GM18517 (cell line): Measurements from ENCODE around the gene UBE2M.

ENCODE experiments used
- ATAC-seq: cut with Tn5 transposase; IDR thresholded peaks from one replicate; pipeline ENCODE4 v1.9.1; 2021; ENCODE audit warnings: mild to moderate bottlenecking, moderate library complexity; ENCODE audit not compliant: unreplicated experiment

Gene UBE2M

DNA sequence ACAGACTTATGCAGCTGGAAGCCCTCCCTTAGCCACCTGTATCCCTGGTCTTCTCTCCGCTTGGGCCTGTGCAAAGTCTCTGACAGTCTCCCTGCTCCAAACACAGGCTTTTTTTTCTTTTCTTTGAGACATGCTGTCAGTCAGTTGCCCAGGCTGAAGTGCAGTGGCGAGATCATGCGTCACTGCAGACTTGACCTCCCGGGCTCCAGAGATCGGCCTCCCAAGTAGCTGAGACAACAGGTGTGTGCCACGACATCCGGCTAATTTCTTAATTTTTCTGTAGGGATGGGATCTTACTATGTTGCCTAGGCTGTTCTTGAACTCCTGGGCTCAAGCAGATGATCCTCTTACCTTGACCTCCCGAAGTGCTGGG is 13.2 kb upstream of the UBE2M start:
- ATAC-seq = no peak

DNA sequence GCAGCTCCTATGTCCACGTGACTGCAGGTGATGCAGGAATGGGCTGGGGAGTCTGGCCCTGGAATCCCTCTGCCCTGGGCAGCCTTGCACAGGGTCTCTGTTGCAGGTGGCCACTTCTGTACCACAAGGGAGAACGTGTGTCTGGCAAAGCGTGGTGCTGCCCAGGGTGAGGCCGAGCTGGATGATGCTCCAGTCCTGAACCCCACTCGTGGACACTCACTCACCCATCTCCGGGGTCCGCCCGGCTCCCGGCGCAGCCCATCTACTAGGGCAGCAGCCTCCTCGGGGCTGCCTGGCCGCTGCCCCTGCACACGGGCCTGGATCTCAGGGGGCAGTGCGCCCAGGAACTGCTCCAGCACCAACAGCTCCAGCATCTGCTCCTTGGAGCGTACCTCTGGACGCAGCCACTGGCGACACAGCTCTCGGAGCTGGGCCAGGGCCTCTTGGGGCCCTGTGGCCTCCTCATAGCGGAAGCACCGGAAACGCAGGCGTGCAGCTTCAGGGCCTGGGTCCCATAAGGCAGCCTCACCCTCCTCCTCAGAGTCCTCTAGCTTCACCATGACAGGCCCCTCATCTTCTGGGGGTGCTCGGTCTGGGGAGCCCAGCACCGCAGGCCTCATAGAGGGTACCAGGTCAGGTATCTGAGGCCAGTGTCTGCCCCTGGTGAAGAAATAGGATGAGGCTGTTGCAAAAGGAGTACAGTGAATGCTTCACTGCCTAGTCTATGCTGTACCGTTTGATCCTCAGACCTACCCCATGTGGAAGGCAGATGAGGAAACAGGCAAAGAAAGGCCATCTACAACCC is 12.6 kb upstream of the UBE2M start:
- no peak for ATAC-seq

DNA sequence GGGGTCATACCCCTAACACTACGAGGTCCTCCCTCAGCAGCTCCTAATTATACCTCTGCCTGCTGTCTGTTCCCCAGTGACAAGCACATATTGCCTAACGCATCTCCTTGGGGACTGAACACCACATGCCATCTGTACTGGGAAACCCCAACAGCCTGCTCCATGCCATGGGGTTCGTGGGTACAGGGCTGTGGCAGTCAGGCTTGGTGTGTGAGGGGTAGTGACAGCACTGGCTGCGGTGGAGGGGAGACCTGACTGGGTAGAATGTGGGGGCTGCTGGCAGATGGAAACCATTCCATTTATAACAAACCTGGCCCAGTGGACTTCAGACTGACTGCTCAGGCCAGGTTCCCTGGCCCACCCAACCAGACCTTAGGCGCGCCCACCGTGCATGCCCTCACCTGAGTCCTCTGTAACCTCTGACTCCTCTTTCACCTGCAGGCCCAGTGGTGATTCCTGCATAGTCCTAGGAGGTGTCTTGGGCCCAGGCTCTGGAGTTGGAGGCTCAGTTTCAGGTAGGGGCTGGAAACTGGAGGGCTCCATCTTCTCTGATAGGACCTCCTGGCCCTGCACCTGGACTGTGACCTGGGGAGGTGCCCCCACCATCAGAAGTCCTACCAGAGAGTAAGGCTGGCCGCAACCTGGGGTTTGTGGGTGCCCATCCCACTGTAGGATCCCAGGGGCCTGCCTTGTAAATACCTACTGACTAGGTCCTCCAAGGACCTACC is 11.7 kb upstream of the UBE2M start:
- ATAC-seq = no peak

DNA sequence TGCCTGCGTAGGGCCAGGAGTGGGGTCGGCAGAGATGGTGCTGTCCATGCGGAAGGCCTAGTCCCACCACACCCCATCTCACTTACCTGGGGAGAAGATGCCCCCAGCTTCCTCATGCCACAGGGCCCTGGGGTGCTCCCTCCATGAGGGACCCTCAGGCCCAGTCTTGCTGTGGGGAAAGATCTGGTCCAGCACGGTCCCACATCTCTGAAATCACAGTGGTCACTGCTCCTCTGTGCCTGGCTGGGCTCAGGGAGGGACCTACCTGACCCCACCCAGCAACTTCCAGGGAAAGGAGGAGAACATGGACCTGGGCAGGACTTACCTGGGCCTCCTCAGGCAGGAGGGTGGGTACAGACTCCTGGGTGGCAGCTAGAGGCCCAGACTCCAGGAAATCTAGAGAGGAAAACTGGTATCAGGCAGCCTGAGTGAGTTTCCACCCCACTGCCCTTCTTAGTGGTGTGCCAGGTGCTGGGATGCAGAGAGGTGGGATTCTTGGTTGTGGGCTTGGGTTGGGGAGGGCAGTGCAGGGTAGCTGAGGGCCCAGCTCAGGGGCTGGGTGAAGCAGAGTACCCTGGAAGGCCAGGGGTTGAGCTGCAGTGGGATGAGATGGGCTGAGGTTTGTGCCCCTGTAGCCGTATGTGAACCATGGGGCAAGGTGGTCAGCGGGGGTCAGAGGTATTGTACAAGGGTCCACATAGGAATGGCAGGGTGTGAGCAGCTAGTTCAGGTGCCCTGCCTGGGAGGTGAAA is 11.0 kb upstream of the UBE2M start:
- no peak for ATAC-seq

DNA sequence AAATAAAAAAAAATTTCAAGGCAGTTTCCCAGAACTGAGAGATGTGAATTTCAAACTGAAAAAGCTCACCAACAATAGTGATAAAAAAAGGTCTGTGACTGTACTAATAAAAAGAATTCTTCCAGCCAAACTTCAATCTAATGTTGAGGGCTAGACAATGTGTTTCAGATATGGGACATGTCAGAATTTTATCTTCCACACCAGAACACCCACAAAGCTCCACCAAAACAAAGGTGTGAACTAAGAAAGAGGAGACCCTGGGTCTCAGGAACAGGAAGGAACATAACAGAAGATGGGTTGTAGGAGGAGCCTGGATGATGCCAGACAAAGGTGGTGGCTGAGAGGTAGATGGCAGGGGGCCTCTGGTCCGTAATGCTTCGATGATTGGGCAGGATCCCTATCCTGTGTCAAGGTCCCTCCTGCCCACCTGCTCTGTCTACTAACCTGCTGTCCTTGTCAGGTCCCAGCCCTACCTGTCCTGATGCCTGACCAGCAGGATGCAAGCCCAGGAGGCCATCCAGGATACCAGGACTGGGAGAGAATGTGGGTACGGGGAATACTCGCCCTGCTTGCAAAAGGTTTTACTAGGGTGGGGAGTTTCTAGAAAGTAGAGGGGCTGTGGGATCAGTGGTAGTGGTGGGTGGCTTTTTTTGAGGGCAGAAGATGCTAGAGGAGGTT is 10.2 kb upstream of the UBE2M start:
- ATAC-seq = no peak

GRCh38 chr19:58566989-58567388 is 8.6 kb upstream of the UBE2M start:
- no peak for ATAC-seq

GRCh38 chr19:58563823-58564222 is 5.4 kb upstream of the UBE2M start:
- ATAC-seq = no peak

- ATAC-seq = no peak
These were observed 4.7 kb upstream of the UBE2M start for GRCh38 chr19:58563034-58563573.

DNA sequence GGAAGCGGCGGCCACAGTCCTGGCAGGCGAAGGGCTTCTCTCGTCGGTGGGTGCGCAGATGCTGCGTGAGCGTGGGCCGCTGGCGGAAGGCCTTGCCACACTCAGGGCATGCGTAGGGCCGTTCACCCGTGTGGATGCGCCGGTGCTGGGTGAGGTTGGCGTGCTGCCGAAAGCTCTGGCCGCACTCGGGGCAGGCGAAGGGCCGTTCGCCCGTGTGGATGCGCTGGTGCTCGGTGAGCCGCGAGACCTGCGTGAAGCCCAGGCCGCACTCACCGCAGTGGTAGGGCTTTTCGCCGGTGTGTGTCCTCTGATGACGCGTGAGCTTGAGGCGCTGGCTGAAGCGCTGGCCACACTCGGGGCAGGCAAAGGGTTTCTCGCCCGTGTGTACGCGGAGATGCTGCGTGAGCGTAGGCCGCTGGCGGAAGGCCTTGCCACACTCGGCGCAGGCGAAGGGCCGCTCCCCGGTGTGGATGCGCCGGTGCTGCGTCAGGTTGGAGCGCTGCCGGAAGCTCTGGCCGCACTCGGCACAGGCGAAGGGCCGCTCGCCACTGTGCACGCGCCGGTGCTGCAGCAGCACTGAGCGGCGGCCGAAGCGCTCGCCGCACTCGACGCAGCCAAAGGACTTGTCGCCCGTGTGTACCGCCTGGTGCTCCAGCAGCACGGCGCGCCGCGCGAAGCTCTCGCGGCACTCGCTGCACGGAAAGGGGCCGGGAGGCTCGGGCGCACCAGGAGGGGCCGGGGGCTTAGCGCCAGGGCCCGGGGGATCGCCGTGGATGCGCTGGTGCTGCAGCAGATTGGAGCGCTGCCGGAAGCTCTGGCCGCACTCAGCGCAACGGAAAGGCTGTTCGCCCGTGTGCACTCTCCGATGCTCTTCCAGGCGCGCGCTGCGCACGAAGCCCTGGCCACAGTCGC is 4.0 kb upstream of the UBE2M start:
- ATAC-seq = no peak

DNA sequence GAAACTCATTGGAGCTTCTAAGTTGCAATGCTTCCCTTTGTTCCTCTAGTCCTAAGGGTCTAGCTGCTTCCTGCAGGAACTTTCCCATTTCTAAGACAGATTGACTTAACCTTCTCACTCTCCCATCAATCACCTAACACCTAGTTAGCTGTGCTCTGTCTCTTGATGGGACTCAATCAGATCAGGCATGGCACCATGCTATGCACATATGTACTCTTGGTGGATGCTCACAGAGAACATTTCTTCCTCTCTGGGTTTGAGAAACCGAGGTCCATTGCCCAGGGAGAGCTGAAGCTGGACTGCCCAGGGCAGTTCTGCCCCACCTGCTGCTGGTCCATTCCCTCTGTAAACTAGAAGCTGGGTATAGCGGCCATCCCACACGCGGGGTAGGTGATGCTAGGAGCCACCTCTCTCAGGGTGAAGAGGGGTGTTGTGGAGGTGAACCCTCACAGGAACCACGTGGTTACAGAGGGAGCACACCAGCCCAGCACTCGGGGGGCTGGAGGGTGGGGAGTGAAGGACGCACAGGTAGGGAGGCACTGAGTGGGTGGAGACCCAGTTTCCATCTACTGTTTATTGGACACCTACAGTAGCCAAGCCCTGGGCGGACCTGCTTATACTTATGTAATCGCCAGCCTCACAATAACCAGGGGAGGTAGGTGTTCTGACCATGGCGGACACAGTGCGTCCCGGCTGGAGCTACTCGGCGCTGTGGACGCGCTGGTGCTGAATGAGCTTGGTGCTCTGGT is 3.1 kb upstream of the UBE2M start:
- no peak for ATAC-seq

DNA sequence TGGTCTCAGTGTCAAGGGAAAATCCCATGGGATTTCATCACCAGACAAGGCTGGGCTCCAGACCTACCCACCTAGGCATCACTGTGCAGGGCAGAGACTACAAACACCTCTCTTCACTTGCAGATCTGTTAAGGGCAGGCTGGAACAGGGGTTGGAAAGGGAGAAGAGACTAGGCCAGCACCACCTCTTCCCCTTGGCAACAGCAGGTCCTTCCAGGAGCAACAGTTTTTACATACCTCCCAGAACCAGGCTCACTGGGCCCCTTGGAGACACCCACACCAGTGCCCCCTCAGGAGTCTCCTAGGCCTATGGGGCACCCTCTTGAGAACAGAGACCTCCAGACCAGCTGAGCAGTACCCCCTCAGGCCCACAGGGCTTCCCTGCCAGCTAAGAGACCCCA is 2.5 kb upstream of the UBE2M start:
- no peak for ATAC-seq

DNA sequence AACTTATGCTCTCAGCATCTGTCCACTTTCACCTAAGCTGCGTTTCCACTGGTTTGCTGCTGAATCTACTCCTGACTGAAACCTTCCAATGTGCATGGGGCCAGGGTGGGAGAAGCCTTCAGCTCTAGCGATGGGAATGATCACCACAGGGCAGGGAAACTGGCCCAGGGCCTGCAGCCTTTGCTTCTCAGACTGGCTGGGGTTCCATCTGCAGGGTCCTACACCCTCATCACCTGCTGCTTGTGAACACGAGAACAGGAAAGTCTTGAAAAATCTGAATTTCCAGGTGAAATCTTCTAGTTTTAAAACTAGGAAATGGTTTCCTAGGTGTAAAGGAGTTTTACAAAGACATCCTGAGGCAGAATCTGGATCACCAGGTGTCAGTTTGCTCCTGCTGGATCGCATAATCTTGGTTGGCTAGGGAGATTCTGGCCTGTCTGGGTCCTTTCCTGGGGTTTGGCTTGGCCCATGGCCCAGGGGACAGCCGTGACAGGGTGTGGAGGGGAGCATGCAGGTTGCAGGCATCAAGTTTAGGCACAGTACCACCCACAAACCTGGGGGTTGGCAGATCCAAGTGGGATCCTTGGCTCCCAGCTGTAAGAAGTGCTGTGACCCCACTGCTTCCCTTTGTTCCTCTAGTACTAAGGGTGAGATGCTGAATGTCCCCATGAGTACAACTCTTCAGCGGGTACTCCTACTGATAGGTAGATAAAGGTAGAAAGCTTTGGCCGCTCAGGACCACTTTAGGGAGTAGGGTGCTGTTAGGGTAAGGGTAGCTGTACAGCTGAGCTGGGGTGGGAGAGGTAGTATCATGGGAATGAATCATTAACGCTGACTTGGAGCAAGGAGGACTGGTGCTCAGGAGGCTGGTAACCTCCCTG is 1.8 kb upstream of the UBE2M start:
- no peak for ATAC-seq

GRCh38 chr19:58559275-58560006 is 1.0 kb upstream of the UBE2M start:
- ATAC-seq = peak; percentile 17

DNA sequence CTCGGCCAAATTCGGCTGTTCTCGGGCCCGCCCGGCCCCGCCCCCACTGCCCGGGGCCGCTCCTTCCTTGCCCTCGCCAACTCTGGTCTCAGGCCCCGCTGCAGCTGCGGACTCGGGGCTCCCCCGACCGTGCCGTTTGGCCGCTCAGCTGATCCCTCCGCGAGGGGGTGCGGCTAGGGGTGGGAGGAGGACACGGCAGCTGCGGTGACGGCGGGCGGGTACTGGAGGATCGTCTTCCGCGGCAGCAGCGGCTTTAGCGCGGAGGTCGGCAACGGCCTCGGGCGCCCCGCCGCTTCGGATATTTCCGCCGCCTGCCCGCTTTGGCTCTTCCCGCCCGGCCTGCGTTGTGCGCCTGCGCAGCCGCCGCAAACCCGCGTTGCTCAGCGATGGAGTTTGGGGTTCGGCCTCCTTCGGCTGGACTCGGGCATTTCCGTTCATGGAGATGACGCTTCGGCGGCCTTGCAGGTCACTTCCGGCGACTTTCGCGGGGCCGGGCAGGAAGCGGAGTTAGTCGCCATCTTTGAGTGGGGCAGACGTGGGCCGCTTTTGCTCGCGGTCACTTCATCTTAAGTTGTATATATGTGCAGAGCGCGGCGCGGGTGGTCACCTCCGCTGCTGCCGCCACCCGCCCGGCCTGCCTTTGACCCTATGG is 338 bp upstream of the UBE2M start:
- peak; percentile 55 for ATAC-seq

DNA sequence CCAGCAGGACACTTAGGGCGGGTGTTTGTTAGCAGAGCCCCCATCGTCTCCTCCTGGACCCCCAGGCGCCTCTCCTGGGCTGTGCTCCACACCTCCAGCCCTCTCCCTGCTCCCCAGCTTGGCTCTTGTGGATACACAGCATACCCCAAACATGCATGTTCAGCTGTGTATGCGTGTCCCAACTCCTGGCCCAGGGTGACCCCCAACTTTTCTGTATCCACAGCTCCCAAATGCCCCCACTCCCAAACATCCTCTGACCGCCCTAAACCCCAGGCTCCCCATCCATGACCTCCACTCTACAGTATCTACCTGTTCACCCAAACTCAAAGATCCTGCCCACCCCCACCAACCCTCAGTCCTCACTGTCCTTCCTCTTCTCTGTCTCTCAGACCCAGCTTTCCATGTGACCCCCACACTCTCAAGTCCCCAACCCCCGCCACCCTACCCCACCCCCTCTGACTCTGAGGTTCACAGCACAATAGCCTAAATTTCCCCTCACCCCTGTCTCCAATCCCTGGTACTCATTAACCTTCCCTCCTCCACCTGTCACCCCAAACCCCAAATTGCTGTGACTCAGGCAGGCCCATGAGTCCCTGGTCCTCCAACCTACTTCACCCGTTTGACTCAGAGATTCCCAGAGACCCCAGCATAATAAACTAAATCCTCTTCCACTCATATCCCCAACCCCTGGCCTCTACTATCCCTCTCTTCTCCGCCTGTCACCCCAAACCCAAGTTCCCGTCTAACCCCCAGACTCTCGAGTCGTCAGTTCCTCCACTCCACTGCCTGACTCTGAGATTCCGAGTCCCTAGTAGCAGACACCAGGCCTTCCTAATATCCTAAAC is 968 bp downstream of the UBE2M start:
- ATAC-seq = no peak

- no peak for ATAC-seq
These were observed 1.7 kb downstream of the UBE2M start for GRCh38 chr19:58556622-58557220.
